Astrocyte of the cerebellum (primary cell): Measurements from ENCODE around the gene PIGS.
"Not testable (repeated sequence)": the region's sequence is repeated elsewhere in the genome, so short reads cannot be mapped to it uniquely, and the experiment has no call there.

Experiments
- DNase-seq: peaks from one replicate; pipeline ENCODE4 v3.0.0-alpha.2; 2011; ENCODE audit warnings: low read depth
- H3K4me3 ChIP-seq: 2 replicates; pipeline ENCODE4 v1.5.1; 2011; ENCODE audit warnings: mild to moderate bottlenecking, low read depth, low read length, moderate library complexity
- CTCF ChIP-seq: IDR thresholded peaks from 2 replicates; pipeline ENCODE4 v1.5.1; 2012; ENCODE audit warnings: low read length, low read depth, moderate library complexity, mild to moderate bottlenecking; ENCODE audit errors: missing control alignments
- in situ Hi-C: cut with HindIII; loops from 2 replicates; pipeline ENCODE4 v1.10.0; 2017; ENCODE audit warnings: low sequenced_read_pairs

Gene PIGS

DNA sequence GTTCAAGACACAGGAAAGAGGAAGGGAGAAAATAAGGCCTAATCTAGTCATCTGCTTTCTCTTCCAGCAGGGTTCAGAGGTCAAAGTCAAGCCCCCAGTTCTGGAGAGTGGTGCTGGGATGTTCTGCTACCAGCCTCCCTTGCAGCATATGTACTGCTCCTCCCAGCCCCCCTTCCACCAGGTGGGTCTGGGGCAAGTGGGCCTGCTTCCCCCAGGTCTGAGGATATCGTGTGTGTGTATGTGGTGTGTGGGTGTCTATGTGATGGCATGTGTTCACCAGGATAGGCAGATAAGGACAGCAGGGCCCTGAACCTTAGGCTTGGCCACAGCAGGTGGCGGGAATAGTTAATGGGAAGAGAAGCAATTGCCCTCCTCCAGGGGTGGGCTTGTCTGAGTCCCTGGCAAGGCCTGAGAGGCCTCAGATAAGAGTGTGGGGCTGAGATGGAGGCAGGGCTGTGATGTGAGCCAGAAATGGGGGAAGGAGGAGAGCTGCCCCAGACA lies 44.1 kb downstream of the PIGS start:
- TF ChIP-seq CTCF = no peak
- DNase-seq = no peak
- in situ Hi-C loops = no loop called here
- no peak overlapping the region for H3K4me3 ChIP-seq

- no peak for DNase-seq
- in situ Hi-C loops = no loop called here
- no peak overlapping the region for H3K4me3 ChIP-seq
- no peak for TF ChIP-seq CTCF
Measured at GRCh38 chr17:28526381-28526780, 44.9 kb downstream of the PIGS start.

DNA sequence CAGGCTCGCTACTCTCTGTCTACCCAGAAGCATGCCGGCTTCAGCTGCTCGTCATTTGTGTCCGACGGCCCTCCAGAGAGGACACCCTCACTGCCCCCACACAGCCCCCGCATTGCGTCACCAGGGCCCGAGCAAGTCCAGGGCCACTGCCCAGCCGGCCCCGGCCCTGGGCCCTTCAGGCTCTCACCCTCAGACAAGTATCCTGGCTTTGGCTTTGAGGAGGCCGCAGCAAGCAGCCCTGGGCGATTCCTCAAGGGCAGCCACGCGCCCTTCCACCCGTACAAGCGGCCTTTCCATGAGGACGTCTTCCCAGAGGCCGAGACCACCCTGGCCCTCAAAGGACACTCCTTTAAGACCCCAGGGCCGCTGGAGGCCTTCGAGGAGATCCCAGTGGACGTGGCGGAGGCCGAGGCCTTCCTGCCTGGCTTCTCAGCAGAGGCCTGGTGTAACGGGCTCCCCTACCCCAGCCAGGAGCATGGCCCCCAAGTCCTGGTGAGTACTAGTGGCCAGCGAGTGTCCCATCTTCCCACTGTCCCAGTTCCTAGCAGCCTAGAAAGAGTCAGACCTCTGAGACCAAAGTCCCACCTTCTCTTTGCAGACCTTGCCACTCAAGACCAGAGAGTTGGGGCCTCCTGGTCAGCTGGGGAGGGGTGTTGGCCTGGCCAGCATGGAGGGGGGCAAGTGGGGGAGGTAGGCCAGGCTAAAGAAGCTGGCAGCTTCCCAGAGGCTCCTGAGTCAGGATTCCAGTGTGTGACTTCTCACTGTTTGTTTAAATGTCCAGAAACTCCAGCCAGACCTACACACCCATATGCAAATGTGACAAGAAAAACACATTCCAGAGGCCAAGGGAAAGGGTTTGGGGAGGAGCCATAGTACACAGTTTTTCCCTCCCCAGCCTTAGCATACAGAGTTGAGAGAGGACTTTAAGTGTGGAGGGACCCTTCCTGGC lies 46.6 kb downstream of the PIGS start:
- in situ Hi-C loops = no loop called here
- TF ChIP-seq CTCF = no peak
- DNase-seq = peak; percentile 13
- no peak overlapping the region for H3K4me3 ChIP-seq

DNA sequence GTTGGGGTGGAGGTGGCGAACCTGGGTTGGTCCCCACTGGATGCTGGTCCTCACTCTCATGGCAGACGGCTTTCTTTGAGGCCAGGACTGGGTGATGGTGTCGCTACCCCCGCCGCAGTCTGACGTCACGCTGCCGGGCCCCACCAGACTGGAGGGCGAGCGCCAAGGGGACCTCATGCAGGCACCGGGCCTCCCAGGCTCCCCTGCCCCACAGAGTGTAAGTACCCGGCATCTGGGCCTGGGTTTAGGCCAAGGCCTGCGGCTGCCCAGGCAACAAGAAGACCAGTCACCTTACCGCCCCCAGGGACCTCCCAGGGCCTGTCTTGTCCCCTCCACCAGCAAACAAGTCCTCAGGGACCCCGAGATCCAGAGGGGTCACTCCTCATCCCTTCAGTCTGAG lies 47.4 kb downstream of the PIGS start:
- TF ChIP-seq CTCF = no peak
- no peak for DNase-seq
- H3K4me3 ChIP-seq = no peak overlapping the region
- in situ Hi-C loops = no loop called here

GRCh38 chr17:28523186-28523585 lies 48.1 kb downstream of the PIGS start:
- H3K4me3 ChIP-seq = no peak overlapping the region
- no peak for TF ChIP-seq CTCF
- in situ Hi-C loops = no loop called here
- DNase-seq = no peak

DNA sequence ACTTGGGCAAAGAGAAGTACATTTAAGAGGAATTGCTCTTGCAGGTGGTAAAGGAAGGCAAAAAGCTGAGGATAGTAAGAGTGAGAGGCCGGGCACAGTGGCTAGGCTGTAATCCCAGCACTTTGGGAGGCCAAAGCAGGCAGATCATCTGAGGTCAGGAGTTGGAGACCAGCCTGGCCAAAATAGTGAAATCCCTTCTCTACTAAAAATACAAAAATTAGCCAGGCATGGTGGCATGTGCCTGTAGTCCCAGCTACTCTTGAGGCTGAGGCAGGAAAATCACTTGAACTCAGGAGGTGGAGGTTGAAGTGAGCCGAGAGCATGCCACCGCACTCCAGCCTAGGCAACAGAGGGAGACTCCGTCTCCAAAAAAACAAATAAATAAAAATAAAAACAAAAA lies 49.0 kb downstream of the PIGS start:
- H3K4me3 ChIP-seq, DNase-seq, in situ Hi-C loops: not testable (repeated sequence)
